GM06990 (cell line): ENCODE measurements around the gene SPIB.

Experiments
- DNase-seq: peaks from one replicate; pipeline ENCODE4 v3.0.0-alpha.2; 2011; ENCODE audit not compliant: insufficient read length; ENCODE audit errors: extremely low read depth
- H3K27me3 ChIP-seq: replicated peaks from 2 replicates; pipeline ENCODE4 v1.6.0; 2011; ENCODE audit warnings: low read length; ENCODE audit not compliant: control insufficient read depth, insufficient read depth
- H3K36me3 ChIP-seq: 2 replicates; pipeline ENCODE4 v1.5.1; 2011; ENCODE audit warnings: low read length; ENCODE audit not compliant: control insufficient read depth, insufficient read depth
- H3K4me3 ChIP-seq: replicated peaks from 2 replicates; pipeline ENCODE4 v1.5.1; 2011; ENCODE audit warnings: low read depth, mild to moderate bottlenecking, control low read depth, low read length
- TF ChIP-seq, protein P1 (sequence below): IDR thresholded peaks from 2 replicates; pipeline ENCODE4 v1.5.1; 2011; ENCODE audit warnings: low read length, control low read depth, mild to moderate bottlenecking, inconsistent platforms; ENCODE audit not compliant: insufficient read depth, poor library complexity, severe bottlenecking

SPIB gene

GRCh38 chr19:50378169-50378862 lies 40.4 kb upstream of the SPIB start:
- TF ChIP-seq, protein P1, sequence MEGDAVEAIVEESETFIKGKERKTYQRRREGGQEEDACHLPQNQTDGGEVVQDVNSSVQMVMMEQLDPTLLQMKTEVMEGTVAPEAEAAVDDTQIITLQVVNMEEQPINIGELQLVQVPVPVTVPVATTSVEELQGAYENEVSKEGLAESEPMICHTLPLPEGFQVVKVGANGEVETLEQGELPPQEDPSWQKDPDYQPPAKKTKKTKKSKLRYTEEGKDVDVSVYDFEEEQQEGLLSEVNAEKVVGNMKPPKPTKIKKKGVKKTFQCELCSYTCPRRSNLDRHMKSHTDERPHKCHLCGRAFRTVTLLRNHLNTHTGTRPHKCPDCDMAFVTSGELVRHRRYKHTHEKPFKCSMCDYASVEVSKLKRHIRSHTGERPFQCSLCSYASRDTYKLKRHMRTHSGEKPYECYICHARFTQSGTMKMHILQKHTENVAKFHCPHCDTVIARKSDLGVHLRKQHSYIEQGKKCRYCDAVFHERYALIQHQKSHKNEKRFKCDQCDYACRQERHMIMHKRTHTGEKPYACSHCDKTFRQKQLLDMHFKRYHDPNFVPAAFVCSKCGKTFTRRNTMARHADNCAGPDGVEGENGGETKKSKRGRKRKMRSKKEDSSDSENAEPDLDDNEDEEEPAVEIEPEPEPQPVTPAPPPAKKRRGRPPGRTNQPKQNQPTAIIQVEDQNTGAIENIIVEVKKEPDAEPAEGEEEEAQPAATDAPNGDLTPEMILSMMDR: no peak
- Histone ChIP-seq H3K36me3 (peaks cover 33% of the 10 kb centered on the region), H3K4me3 (no peak overlapping the region), H3K27me3 (no peaks in the 10 kb centered on the region)
- DNase-seq: no peak

- TF ChIP-seq, protein P1: no peak
- Histone ChIP-seq H3K27me3 (no peaks in the 10 kb centered on the region), H3K4me3 (no peak overlapping the region), H3K36me3 (peaks cover 33% of the 10 kb centered on the region)
- DNase-seq: no peak
Measured at GRCh38 chr19:50378863-50379236, 39.9 kb upstream of the SPIB start.

DNA sequence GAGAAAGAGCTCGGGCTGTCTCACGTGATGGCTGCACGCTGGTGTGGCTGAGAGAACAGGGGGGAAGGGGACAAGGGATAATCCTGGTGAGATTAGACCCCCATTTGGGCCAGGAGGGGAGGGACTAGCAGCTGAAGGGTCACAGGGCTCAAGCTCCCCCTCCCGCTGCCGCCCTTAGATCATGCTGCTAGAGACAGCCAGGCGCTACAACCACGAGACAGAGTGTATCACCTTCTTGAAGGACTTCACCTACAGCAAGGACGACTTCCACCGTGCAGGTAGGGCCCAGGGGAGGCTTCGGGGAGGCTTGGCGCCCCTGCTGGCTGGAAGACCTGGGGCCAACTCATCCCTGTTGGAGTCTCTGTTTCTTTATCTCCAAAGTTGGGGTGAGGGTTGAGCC lies 39.1 kb upstream of the SPIB start:
- DNase-seq: no peak
- Histone ChIP-seq H3K4me3 (no peak overlapping the region), H3K27me3 (no peaks in the 10 kb centered on the region), H3K36me3 (peaks cover 33% of the 10 kb centered on the region)
- TF ChIP-seq, protein P1: no peak

GRCh38 chr19:50380137-50380536 lies 38.6 kb upstream of the SPIB start:
- H3K27me3 ChIP-seq: no peaks in the 10 kb centered on the region
- no peak for DNase-seq
- TF ChIP-seq, protein P1: no peak
- H3K36me3 ChIP-seq: peaks cover 33% of the 10 kb centered on the region
- H3K4me3 ChIP-seq: no peak overlapping the region

GRCh38 chr19:50380751-50381151 lies 38.0 kb upstream of the SPIB start:
- TF ChIP-seq, protein P1: no peak
- Histone ChIP-seq H3K27me3 (no peaks in the 10 kb centered on the region), H3K4me3 (no peak overlapping the region), H3K36me3 (peaks cover 33% of the 10 kb centered on the region)
- no peak for DNase-seq
